Effector memory CD4-positive, alpha-beta T cell (primary cell): ENCODE results near the gene C11orf98.
A peak's percentile ranks its signal among the peaks of the same experiment; 100 is the strongest.
"Not testable (repeated sequence)": the region's sequence is repeated elsewhere in the genome, so short reads cannot be mapped to it uniquely, and the experiment has no call there.

Experiments
- DNase-seq, 3 donors: peaks; one replicate each; pipeline ENCODE4 v3.0.0-alpha.2; 2020
- H3K27ac ChIP-seq: 2 replicates; pipeline ENCODE4 v1.7.0; 2013; ENCODE audit warnings: mild to moderate bottlenecking, low read length, moderate library complexity; ENCODE audit not compliant: insufficient read depth, poor library complexity, severe bottlenecking
- H3K27me3 ChIP-seq: replicated peaks from 2 replicates; pipeline ENCODE4 v1.7.0; 2013; ENCODE audit warnings: mild to moderate bottlenecking, low read length; ENCODE audit not compliant: insufficient read depth, control insufficient read depth, poor library complexity, severe bottlenecking
- H3K36me3 ChIP-seq: 2 replicates; pipeline ENCODE4 v1.7.0; 2013; ENCODE audit warnings: mild to moderate bottlenecking, low read length, moderate library complexity; ENCODE audit not compliant: control insufficient read depth, insufficient read depth
- H3K4me1 ChIP-seq: 2 replicates; pipeline ENCODE4 v1.7.0; 2013; ENCODE audit warnings: low read length, mild to moderate bottlenecking; ENCODE audit not compliant: control insufficient read depth, insufficient read depth, poor library complexity, severe bottlenecking
- H3K4me3 ChIP-seq: 2 replicates; pipeline ENCODE4 v1.7.0; 2013; ENCODE audit warnings: low read length, low read depth, mild to moderate bottlenecking; ENCODE audit not compliant: insufficient read depth, poor library complexity, severe bottlenecking
- H3K9me3 ChIP-seq: 2 replicates; pipeline ENCODE4 v1.7.0; 2013; ENCODE audit warnings: mild to moderate bottlenecking, low read length, moderate library complexity; ENCODE audit not compliant: control insufficient read depth

C11orf98 gene

DNA sequence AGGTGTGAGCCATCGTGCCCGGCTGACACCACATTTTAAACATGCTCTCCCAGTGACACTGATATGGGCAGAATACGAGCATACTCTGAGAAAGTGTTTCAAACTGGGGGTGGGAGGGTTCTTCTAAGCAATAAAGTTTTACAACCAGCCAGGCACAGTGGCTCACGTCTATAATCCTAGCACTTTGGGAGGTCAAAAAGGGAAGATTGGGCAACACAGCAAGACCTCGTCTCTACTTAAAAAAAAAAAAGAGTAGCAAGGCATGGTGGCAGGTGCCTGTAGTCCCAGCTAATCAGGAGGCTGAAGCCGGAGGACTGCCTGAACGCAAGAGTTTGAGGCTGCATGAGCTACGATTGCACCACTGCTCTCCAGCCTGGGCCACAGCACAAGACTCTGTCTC, 20.8 kb downstream of the C11orf98 start:
- Histone ChIP-seq H3K36me3 (peaks cover 19% of the 10 kb centered on the region), H3K4me1 (peaks cover 7% of the 10 kb centered on the region), H3K27ac (no peak overlapping the region)

DNA sequence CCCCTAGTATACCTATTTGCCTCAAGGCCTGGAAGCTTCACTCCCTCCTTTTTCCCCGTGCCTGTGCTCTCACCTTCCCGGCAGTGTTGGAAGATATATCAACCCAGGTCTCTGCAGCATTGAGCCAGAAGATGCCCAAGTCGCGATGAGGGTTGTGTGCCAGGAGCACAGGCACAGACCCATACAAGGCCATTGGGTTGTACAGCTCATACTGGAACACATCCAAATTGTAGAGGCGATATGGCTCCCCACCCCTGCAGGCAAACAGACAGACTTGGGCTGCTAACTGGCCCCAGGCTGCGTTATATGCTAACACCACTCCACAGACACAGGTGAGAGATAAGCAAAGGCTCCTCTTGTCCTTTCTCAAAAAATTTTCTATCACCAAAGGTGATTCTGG, 32.5 kb downstream of the C11orf98 start:
- no peak for DNase-seq
- Histone ChIP-seq H3K9me3 (no peaks in the 10 kb centered on the region), H3K27me3 (no peaks in the 10 kb centered on the region), H3K27ac (no peak overlapping the region), H3K36me3 (peaks cover 76% of the 10 kb centered on the region), H3K4me1 (peaks cover 4% of the 10 kb centered on the region), H3K4me3 (no peak overlapping the region)

More for the DNA sequence above, 20.8 kb downstream of the C11orf98 start:
- Histone ChIP-seq H3K9me3 (no peaks in the 10 kb centered on the region), H3K4me3 (no peak overlapping the region), H3K27me3 (no peaks in the 10 kb centered on the region)
- DNase-seq = no peak

DNA sequence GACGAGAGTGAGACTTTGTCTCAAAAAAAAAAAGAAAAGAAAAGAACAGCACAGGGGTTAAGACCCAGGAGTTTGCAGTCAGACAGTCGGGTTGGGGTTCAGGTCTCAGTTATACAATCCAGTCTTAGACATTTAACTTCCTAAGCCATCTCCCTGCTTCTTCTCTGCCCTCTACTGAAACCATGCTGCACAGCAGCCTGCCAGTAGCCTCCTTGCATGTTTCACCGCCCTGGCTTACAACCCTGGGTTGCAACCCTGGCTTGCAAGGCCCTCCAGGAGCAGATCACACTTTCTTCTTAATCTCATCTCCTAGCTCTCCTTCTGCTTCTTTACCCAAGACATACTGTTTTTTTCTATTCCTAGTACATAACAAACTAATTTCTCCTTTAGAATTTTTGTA, 37.3 kb downstream of the C11orf98 start:
- Histone ChIP-seq H3K27me3 (no peaks in the 10 kb centered on the region), H3K4me3 (no peak overlapping the region), H3K9me3 (no peaks in the 10 kb centered on the region), H3K36me3 (peaks cover 67% of the 10 kb centered on the region), H3K27ac (no peak overlapping the region), H3K4me1 (no peaks in the 10 kb centered on the region)
- DNase-seq = no peak

DNA sequence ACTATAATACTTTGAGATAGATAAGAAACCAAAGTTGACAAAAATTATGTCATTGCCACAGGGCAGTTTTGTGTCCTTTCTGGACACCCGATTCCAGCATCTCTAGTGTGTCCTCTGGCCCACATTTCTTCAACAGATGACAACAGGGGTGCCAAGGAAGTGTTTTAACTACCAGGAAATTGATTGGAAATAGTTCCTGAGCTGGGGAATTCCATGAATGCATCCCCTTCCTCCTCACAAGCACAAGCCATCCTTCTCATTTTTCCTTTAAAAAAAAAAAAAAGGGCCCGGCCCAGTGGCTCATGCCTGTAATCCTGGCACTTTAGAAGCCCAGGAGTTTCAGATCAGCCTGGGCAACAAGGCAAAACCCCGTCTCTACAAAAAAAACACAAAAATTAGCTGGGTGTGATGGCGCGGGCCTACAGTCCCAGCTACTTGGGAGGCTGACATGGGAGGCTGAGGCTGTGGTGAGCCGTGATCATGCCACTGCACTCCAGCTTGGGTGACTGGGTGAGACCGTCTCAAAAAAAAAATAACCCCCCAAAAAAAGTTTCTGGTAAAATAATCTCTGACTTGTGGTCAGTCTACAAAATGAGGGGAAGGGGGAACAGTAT, 42.4 kb downstream of the C11orf98 start:
- Histone ChIP-seq H3K27me3 (no peaks in the 10 kb centered on the region), H3K4me3 (no peak overlapping the region), H3K27ac (peak overlapping the region; percentile 82), H3K36me3 (peaks cover 18% of the 10 kb centered on the region), H3K9me3 (no peaks in the 10 kb centered on the region), H3K4me1 (peaks cover 10% of the 10 kb centered on the region)
- no peak for DNase-seq

DNA sequence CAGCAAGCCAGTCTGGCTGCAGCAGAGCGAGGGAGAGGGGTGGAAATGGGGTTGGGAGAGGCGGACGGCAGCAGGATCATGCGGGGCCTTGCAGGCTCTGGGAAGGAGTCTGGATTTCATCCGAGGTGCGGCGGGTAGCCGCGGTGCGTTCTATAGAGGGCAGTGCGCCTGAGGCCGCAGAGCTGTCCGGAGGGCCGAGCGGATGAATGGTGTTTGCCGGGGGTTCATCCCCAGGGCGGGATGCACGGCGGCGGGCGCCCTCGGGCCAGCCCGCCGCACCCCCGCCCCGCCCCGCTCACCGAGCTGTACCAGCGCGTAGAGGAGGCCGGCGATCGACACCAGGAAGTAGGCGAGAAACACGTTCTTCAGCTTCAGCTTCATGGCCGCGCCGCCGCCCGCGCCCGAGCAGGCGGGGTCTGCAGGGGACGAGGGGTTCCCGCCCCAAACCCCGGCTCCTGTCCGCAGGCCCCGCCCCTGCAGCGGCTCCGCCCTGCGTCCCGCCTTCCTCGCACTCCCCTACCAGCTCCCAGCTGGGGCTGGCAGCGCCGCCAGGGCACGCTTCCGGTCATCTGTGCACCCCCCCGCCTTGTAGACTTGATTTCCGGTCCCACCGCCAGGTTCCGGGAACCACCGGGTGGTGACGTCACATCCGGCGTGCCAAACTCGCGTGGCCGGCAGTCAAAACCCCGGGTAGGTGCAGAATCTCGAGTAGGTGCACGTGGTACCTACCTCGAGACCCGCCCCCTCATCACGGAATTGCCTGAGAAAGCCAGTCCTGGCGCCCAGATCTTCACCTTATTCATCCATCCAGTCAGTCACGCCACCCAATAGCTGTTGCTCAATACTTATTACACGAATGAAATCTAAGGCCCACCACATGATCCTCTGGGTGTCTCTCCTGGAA, 43.2 kb downstream of the C11orf98 start, which contains the start of gene B3GAT3:
B3GAT3 (minus strand) TSS at position 420 of the 904 bp plus-strand sequence; CDS start at position 381, 39 bp downstream.
- Histone ChIP-seq H3K36me3 (peaks cover 21% of the 10 kb centered on the region), H3K9me3 (no peaks in the 10 kb centered on the region), H3K4me3 (peak within 1 kb of the TSS; percentile 69), H3K27me3 (no peaks in the 10 kb centered on the region), H3K27ac (peak within 1 kb of the TSS; percentile 82), H3K4me1 (peaks cover 10% of the 10 kb centered on the region)
- peak; percentile 96 to 98 (median 98) for DNase-seq

DNA sequence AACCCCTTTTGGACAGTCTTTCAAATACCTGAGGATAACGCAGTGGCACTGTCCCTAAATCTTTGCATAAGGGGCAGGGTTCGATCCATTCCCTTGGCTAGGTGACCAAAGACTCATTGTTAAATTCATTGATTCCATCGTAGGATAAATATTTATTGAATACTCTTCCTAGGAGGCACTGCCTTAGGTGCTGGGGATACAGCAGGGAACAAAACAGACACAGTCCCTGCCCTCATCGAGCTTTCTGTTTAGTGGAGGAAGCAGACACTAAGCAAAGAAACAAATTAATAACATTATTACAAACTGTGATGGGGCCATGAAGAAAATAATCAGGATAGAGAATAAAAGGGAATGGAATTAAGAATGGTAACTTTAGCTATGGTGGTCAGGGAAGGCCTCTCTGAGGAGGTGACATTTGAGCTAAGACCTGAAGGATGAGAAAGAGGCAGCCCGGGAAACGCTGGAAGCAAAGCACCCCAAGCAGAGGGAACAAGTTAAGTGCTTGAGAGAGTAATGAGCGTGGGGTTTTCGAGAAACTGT, 43.9 kb downstream of the C11orf98 start:
- Histone ChIP-seq H3K9me3 (no peaks in the 10 kb centered on the region), H3K36me3 (peaks cover 20% of the 10 kb centered on the region), H3K27me3 (no peaks in the 10 kb centered on the region), H3K4me3 (peak overlapping the region; percentile 69), H3K4me1 (peaks cover 10% of the 10 kb centered on the region), H3K27ac (peak overlapping the region; percentile 82)
- no peak for DNase-seq

DNA sequence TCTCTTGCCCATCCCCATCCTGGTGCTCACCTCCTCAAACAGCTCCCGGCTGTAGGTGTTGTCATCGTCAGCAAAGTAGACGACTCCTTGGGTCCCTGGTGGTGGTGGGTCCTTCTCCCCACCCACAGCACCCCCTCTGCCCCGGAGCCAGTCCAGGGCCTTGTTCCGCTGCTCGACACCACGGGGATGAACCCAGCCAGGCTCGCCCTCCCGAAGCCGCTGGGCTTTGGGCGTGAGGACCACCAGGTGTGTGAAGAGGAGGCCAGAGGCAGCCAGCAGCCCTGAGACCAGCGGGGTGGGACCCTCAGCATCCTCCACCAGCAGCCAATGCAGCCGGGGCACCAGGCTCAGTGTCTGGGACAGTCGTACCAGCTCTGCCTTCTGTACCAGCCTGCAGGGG, 48.1 kb downstream of the C11orf98 start:
- not testable (repeated sequence) for H3K27ac ChIP-seq, H3K27me3 ChIP-seq, H3K9me3 ChIP-seq, H3K4me3 ChIP-seq, DNase-seq
- peaks cover 21% of the 10 kb centered on the region for H3K36me3 ChIP-seq
- peaks cover 17% of the 10 kb centered on the region for H3K4me1 ChIP-seq

DNA sequence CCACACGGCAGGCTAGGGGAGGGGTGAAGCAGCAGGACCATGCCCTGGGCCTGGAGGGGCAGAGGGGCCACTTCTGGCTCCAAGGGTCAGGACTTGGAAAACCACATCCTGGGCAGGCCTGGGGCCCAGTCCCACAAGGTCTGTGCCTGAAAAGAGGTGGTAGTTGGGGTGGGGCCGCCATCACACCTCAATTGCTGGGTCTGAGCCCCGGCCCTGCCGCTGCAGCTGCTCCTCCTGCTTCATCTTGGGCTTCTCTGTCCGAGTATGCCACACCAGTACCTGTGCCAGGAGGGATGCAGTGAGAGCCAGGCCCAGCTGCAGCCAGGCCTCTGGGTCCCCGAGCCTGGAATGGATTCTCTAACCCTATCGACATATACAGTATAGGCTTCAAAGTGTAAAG, 49.5 kb downstream of the C11orf98 start:
- H3K4me3 ChIP-seq = no peak overlapping the region

DNA sequence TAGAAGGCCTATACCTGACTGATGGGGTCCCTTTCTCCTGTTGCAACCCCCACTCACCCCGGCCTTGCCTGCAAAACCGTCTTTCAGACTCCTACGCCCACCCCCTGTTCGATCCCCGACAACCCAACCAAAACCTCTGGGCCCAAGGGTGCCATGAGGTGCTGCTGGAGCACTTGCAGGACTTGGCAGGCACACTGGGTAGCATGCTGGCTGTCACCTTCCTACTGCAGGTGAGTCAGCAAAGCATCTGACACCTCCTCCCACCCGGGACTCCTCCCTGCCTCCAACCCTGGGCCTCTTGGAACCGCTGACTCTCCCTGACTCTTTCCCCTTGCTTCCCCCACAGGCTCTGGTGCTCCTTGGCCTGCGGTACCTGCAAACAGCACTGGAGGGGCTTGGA, 50.7 kb downstream of the C11orf98 start:
- Histone ChIP-seq H3K4me1 (peaks cover 17% of the 10 kb centered on the region), H3K27ac (peak overlapping the region; percentile 93), H3K36me3 (peaks cover 30% of the 10 kb centered on the region), H3K9me3 (no peaks in the 10 kb centered on the region), H3K27me3 (no peaks in the 10 kb centered on the region), H3K4me3 (no peak overlapping the region)
- DNase-seq = no peak

More for the DNA sequence above, 49.5 kb downstream of the C11orf98 start:
- peaks cover 24% of the 10 kb centered on the region for H3K36me3 ChIP-seq
- DNase-seq = no peak
- no peak overlapping the region for H3K27ac ChIP-seq
- H3K4me1 ChIP-seq = peaks cover 20% of the 10 kb centered on the region
- H3K27me3 ChIP-seq = no peaks in the 10 kb centered on the region
- no peaks in the 10 kb centered on the region for H3K9me3 ChIP-seq
